Measurements from ENCODE around the gene CDIP1.

Gene CDIP1

GRCh38 chr16:4510747-4511426 is 27.7 kb downstream of the CDIP1 start:
- no peak for DNase-seq (ENCODE audit: low read depth)
- TF ChIP-seq, protein P1, sequence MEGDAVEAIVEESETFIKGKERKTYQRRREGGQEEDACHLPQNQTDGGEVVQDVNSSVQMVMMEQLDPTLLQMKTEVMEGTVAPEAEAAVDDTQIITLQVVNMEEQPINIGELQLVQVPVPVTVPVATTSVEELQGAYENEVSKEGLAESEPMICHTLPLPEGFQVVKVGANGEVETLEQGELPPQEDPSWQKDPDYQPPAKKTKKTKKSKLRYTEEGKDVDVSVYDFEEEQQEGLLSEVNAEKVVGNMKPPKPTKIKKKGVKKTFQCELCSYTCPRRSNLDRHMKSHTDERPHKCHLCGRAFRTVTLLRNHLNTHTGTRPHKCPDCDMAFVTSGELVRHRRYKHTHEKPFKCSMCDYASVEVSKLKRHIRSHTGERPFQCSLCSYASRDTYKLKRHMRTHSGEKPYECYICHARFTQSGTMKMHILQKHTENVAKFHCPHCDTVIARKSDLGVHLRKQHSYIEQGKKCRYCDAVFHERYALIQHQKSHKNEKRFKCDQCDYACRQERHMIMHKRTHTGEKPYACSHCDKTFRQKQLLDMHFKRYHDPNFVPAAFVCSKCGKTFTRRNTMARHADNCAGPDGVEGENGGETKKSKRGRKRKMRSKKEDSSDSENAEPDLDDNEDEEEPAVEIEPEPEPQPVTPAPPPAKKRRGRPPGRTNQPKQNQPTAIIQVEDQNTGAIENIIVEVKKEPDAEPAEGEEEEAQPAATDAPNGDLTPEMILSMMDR (IDR thresholded peaks at IDR 0.05; ENCODE audit: low read depth, low read length, missing control alignments) = no peak
- no peak overlapping the region for H3K4me3 ChIP-seq (ENCODE audit: low read depth, low read length)

DNA sequence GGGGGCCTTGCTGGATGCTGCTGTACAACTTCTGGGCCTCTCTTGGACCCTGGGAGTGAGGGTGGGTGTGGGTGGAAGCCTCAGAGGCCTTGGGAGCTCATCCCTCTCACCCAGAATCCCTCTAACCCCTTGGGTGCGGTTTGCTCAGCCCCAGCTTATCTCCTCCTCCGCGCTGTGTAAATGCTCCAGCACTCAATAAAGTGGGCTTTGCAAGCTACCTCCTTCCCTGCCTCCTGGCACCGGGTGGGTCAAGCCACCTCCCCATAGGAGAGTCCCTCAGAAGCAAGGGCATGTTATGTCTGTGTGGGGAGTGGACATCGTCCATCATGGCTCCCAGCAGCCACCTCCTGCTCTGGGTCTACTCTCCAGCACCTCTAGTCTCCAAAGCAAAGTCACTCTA is 28.4 kb downstream of the CDIP1 start:
- TF ChIP-seq, protein P1 (IDR thresholded peaks at IDR 0.05; ENCODE audit: low read depth, low read length, missing control alignments) = no peak
- no peak overlapping the region for H3K4me3 ChIP-seq (ENCODE audit: low read depth, low read length)
- no peak for DNase-seq (ENCODE audit: low read depth)

DNA sequence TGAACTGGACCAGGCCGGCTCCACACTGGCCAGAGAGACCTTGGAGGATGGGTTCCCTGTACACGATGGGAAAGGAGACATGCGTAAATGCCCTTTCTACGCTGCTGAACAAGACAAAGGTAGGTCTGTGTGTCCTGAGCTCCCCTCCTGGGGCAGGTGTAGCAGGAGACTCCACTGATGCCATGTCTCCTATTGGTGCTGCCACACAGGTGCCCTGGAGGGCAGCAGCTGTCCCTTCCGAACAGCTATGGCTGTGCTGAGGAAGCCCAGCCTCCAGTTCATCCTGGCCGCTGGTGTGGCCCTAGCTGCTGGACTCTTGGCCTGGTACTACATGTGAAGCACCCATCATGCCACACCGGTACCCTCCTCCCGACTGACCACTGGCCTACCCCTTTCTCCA is 29.2 kb downstream of the CDIP1 start:
- no peak overlapping the region for H3K4me3 ChIP-seq (ENCODE audit: low read depth, low read length)
- TF ChIP-seq, protein P1 (IDR thresholded peaks at IDR 0.05; ENCODE audit: low read depth, low read length, missing control alignments) = no peak
- no peak for DNase-seq (ENCODE audit: low read depth)

DNA sequence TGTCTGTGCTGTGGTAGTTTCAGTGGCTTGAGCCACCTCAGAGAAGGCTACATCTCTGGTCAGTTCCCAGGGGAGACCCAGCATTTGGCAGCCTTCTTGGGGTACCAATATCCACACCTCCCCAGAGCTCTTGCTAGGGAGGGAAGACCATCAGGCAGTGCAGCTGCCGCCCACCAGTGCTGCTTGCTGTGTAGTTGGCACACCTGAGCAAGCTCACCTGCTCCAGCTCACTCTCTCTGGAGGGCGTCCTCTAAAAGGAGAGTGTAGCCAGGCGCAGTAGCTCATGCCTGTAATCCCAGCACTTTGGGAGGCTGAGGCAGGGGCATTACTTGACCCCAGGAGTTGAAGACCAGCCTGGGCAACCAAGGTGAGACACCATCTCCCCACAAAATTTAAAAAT is 29.8 kb downstream of the CDIP1 start:
- no peak for DNase-seq (ENCODE audit: low read depth)
- TF ChIP-seq, protein P1 (IDR thresholded peaks at IDR 0.05; ENCODE audit: low read depth, low read length, missing control alignments) = no peak
- no peak overlapping the region for H3K4me3 ChIP-seq (ENCODE audit: low read depth, low read length)

DNA sequence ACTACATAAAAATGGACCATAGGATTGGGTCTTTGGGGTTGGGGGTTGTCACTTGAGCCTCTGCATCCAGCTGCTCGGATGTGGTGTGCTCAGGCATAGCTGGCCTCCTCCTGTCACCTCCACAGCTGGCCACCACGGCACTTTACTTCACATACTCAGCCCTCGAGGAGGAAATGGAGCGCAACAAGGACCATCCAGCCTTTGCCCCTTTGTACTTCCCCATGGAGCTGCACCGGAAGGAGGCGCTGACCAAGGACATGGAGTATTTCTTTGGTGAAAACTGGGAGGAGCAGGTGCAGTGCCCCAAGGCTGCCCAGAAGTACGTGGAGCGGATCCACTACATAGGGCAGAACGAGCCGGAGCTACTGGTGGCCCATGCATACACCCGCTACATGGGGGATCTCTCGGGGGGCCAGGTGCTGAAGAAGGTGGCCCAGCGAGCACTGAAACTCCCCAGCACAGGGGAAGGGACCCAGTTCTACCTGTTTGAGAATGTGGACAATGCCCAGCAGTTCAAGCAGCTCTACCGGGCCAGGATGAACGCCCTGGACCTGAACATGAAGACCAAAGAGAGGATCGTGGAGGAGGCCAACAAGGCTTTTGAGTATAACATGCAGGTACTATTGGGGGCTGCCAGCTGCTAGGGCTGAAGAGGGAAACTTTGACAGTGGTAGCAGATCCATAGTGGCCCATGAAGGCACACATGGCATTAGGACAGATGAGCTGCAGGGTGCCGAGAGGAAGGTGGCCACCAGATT is 30.8 kb downstream of the CDIP1 start:
- H3K4me3 ChIP-seq (ENCODE audit: low read depth, low read length) = no peak overlapping the region
- TF ChIP-seq, protein P1 (IDR thresholded peaks at IDR 0.05; ENCODE audit: low read depth, low read length, missing control alignments) = no peak
- no peak for DNase-seq (ENCODE audit: low read depth)

DNA sequence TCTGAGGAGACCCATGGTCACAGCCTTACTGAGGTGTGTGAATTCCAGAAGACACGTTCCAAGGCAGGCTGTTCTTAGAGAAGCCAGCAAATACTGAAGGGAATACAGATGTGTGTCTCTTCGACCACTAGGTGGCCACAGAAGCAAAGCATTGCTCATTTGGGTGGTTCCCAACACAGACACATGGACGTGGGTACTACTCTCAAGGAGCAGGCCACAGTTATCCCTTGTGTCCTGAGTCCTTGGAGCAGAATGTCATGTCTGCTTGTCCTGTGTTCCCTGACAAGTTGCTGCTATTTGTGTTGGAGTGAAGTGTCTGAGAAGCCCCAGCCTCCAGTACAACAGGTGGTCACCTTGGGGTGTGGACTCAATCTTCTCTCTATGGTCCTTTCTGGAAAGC is 32.1 kb downstream of the CDIP1 start:
- H3K4me3 ChIP-seq (ENCODE audit: low read depth, low read length) = no peak overlapping the region
- TF ChIP-seq, protein P1 (IDR thresholded peaks at IDR 0.05; ENCODE audit: low read depth, low read length, missing control alignments) = peak; percentile 97
- peak; percentile 58 for DNase-seq (ENCODE audit: low read depth)
